HG02571 (cell line): ENCODE data around the gene SLC16A8.

Experiments
- ATAC-seq: cut with Tn5 transposase; IDR thresholded peaks from one replicate; pipeline ENCODE4 v1.9.1; 2021; ENCODE audit warnings: mild to moderate bottlenecking, moderate library complexity; ENCODE audit not compliant: unreplicated experiment

SLC16A8 gene

GRCh38 chr22:38073150-38074130, 10.5 kb downstream of the SLC16A8 start:
- no peak for ATAC-seq

DNA sequence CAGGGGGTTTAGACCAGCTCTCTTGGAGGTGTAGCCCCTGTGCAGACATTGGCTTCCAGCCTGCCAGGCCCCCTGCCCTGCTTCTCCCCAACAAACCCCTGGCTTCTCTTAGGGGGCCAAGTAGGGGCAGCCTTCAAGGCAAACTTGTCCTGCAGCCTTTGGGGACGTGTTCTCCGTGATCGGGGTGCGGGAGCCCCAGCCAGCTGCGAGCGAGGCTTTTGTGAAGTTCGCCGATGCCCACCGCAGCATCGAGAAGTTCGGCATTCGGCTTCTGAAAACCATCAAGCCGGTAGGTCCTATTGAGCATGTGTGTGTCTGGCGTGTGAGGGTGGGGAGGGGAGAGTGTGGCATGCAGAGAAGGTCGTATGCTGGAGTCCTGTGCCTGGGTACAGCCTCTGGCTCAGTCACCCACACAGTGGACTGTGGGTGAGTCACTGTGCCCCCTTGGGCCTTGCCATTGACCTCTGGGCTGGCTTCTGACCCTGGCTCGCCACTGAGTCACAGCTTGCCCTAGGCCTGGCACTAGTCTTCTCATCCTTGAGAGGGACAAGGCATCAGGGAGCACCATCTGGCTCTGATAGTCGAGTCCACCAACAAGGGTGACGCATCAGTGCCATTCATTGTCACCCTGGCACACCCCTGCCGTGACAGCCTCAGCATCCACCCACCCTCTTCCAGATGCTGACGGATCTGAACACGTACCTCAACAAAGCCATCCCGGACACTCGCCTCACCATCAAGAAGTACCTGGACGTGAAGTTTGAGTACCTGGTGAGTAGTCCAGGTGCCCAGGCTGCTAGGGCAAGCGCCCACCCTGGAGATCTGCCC, 11.4 kb downstream of the SLC16A8 start:
- ATAC-seq: no peak

- ATAC-seq: no peak
Observed at GRCh38 chr22:38071421-38072321, 12.3 kb downstream of the SLC16A8 start.

DNA sequence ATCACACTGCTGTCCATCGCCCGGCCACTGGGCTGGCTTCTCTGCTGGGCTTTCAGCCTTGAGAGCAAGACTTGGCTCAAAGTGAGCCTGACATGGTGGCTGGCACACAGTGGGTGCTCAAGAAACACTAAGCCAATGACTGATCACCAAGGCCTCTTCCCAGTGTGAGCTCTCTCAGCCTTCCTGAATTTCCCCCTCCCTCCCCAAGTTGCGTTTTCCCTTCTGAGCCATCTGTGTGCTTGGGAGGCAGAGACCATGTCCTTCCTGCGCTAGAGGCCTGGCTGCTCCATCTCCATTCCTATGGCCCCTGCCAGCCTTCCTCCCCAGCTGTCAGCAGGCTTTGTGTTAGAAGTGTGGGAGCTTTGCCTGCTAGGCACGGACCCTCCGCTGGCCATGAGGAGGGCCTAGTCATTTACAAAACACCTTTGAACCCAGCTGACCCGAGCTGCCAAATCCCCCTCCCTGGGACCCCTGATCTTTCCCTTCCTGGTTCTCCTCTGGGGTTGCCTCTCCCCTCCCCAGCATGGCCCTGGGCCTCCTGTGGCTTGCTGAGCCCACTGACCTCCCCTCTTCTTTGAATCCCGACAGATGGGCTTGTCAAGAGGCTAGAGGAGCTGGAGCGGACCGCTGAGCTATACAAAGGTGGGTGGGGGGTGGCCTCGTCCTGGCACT, 13.6 kb downstream of the SLC16A8 start:
- ATAC-seq: no peak

DNA sequence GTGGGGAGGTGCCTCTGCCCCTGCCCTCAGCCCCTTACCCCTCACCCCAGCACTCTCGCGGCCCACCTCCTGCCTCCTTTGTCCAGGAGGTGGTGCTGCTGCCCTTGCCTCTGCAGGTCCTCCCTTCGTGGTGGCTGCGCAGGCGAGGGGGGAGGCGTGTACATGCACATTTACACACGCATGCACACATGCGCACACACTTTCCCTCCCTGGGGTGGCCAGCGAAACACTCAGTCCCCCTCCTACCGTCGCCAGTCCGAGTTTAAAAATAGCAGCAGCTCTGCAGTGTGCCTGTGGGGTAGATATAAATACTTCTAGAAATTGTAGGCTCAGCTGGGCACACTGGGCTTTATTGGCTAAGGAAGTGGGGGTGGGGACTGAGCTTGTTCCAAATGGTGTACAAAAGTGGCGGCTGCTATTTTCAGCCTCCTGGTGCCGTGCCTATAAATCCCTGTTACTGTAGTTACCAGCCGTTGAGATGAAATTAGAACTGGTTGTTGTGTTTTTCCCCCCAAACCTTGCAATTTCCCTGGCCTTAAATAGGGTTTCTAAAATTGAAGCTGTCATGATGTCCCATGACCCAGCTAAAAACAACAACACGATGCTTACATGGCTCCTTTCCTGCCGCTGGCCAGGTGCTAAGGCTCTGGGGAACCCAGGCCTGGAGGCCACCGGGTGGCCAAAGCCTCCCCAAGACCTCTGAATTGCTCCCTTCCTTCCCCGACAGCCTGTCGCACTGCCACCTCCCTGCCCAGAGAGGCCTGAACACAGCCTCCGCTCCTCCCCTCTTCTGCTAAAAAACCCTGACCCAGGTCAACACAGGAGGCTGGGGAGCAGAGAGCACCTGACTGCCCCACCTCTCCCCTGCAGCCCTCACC, 14.4 kb downstream of the SLC16A8 start:
- no peak for ATAC-seq

DNA sequence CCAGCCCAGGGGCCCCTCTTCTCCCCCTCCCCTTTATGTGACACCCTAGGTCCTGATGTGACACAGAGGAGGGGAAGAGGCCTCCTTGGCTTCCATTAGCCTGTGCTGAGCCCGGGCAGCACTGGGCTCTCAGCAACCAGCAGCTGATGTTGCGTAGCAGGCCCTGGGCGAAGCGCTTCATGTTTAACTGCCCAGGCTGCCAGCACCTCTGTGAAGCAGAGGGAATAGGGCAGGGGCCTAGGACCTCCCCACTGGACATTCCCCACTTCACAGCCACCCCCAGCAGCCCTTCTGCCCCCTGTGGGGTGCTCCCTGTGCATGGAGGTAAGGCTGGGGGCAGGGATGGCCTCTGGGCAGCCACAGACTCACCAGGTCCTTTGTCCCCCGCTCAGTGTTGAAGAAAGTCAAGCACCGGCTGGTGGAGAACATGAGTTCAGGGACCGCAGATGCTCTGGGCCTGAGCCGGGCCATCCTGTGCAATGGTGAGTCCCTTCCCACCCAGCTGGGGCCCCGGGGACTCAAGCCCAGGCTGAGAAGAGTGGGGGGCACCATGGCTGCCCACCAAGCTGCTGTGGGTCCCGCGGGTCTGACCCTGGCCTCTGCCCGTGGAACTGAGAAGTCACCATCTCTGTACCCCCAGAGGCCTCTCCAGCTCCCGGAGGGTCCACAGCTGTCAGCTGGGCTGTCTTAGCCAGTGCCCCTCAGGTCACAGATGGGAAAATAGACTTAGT, 15.2 kb downstream of the SLC16A8 start:
- no peak for ATAC-seq

GRCh38 chr22:38067761-38068360, 16.1 kb downstream of the SLC16A8 start:
- no peak for ATAC-seq

- no peak for ATAC-seq
Observed at GRCh38 chr22:38067028-38067415, 17.0 kb downstream of the SLC16A8 start.

DNA sequence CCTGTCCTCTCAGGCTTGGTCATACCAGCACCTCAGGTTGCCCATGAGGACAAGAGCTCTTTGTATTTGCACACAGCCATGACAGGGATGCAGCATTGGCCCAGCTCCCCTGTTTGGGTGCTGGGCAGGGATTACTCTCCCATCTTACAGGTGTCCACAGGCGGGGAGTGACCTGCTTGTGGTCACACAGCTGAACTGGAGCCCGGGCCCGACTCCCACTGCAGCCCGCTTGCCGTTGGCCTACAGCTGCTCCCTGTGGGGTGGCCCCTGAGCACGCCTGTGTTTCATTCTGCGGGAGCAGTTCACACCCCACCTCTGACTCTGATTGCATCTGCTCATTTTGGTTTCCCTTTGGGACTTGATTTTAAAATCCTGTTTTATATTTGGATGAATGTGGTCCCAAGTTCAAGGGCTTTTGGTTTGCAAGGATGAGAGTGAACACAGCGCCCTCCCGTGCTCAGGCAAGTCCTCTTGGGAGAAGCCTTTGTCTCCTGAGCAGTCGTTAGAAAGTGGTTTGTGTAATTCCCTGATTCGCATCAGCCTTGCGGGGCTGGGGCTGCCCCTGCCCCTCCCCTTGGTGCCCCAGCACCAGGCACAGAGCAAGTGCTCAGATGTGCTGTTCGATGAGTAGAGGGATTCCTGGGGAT, 17.5 kb downstream of the SLC16A8 start:
- no peak for ATAC-seq

DNA sequence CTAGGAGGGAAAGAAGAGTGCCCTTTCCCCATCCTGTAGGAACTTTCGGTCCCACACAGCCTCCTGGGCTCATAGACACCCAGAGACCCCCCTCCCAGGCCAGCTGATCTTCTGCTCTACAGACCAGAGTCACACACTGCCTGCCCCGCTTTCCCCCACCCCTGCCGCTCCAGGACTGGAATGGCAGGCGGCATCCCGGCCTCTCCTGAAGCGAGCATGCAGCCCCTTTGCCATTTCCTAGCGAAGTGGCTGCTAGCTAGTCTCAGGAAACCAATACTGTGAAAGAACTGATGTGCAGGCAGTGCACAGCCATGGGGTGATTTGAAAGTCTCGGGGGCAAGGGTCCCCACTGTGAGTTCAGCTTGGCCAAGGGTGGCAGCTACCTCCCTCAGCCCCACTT, 18.4 kb downstream of the SLC16A8 start:
- ATAC-seq: no peak

GRCh38 chr22:38062791-38063190, 21.2 kb downstream of the SLC16A8 start:
- no peak for ATAC-seq

DNA sequence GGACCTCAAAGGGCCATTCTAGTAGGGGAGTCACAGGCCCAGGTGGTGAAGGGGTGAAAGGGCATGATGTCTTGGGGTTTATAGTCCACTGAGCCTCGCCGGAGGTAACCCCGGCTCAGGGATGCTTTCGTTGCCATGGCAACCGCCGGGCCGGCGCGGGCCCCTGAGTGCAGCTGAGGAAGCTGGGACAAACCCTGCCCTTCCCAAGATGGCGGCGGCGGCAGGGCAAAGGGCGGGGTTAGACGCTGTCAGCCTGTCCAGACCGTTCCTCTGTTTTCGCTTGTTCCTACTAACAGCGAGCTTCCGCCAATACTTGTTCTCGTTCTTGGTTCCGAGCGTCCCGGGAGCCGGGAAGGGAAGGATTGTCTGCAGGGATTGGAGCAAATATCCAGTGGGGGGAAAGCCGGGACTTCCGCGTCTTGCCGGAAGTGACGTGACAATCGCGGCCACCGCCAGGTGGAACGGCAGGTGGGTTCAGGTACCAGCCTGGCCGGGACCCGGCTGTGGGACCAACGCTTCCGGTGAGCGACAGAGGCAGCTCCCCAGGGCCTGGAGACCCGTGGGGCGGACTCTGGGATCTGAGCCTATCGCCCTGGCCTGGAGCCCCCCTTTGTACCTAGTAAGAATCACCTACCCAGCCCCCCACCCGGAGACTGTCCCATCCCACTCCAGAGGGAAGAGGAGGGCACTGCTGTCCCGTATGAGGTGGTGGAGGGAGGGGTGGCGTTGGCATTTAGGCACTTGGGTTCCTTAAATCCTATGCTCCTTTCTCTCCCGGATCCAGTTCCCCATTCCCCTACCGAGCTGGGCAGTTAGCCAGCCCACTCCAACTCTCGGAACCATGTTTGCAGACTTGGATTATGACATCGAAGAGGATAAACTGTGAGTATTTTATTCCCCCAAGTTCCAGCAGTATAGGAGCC, 26.8 kb downstream of the SLC16A8 start, which contains the start of gene PICK1:
PICK1 (plus strand) TSS at position 436 of the 923 bp plus-strand sequence; CDS start at position 842, 406 bp downstream.
- peak; percentile 61 for ATAC-seq

DNA sequence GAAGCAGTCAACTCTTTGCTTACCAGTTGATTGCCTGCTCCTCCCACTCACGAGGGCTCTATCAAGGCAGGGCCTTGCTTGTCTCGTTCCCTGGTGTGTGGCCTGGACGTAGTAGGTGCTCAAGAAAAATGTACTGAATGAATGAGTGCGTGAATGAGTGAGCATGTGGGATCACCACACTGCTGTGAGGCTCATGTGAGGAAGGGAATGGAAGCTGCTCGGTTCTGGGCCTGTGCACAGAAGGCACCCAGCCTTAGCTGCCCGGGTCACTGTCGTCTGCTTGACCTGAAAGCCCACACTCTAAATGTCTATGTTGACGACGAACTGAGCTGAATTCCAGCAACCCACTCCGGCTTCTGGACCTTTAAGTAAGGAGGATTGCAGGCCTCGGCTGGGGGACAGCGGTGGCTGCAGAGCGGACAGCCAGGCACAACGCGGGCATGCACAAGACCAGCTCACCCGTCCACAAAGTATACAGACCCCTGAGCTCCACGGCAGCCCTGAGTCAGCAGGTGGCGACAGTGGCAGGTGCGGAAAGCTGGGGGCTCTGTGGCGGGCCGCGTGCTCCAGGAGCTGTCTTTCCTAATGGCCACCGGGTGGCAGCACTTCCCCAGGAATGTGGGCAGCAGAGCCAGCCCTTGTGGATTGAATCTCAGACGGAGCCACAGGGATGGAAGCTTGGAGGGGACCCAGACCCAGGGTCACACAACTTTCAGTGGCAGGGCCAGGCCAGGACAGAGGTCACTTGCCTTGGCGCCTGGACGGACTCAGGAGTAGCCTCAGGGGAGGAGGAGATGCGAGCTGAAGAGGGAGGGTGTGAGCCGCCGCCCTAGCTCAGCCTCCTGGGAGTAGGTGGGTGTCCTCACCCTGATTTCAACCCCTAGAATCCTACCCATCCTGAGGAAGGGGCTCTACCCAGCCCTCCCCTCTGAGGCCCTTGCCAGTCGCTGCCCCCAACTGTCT, 31.8 kb downstream of the SLC16A8 start:
- no peak for ATAC-seq

- no peak for ATAC-seq
Observed at GRCh38 chr22:38051261-38051660, 32.7 kb downstream of the SLC16A8 start.

- ATAC-seq: no peak
Observed at GRCh38 chr22:38050720-38051119, 33.3 kb downstream of the SLC16A8 start.
